BLaER1 treated with 17β-estradiol and CSF1 and Interleukin-3, amounts not matched to agents 10 nM and 100 nM (cell line): Measurements from ENCODE around the gene OAS1.

Experiments
- H3K27ac ChIP-seq, 11 experiments: shearing (Covaris generic); formaldehyde crosslinking; 2 replicates each; pipeline ENCODE4 v1.8.1; 2022
- H3K27me3 ChIP-seq, 11 experiments: shearing (Covaris generic); formaldehyde crosslinking; 2 replicates each; pipeline ENCODE4 v1.8.1; 2022
- H3K36me3 ChIP-seq, 11 experiments: shearing (Covaris generic); formaldehyde crosslinking; 2 replicates each; pipeline ENCODE4 v1.8.1; 2022
- H3K4me1 ChIP-seq, 10 experiments: shearing (Covaris generic); formaldehyde crosslinking; 2 replicates each; pipeline ENCODE4 v1.8.1; 2022
- H3K4me2 ChIP-seq, 11 experiments: shearing (Covaris generic); formaldehyde crosslinking; 2 replicates each; pipeline ENCODE4 v1.8.1; 2022
- H3K4me3 ChIP-seq, 10 experiments: shearing (Covaris generic); formaldehyde crosslinking; 2 replicates each; pipeline ENCODE4 v1.8.1; 2022
- H3K9ac ChIP-seq, 11 experiments: shearing (Covaris generic); formaldehyde crosslinking; 2 replicates each; pipeline ENCODE4 v1.8.1; 2022
- H3K9me3 ChIP-seq, 11 experiments: shearing (Covaris generic); formaldehyde crosslinking; replicated peaks in 1 of 11; 2 replicates each; pipeline ENCODE4 v1.8.1; 2022
- H4K20me1 ChIP-seq, 11 experiments: shearing (Covaris generic); formaldehyde crosslinking; 2 replicates each; pipeline ENCODE4 v1.8.1; 2022
- Cebpa-rat ChIP-seq, 11 experiments: shearing (Covaris generic); IDR thresholded peaks; 2 replicates each; pipeline ENCODE4 v1.8.1; 2022

The OAS1 gene

DNA sequence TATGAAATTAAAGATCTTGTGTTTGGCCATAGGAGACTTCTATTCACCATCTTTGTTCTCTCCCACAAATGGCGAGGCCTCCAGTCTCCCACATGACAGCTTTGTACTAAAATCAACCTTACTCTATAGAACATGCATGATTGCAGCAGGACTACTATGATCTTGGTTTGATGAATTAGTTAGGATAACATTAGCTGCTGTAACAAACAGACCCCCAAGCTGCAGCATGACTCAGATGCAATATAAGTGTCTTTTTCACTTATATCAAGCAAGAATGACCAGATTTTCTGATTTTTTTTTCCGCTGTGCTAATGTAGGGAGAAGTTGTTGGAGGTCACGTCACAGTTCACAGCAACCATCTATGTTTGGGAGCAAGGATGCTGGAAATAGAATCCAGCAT is 20.7 kb downstream of the OAS1 start:
- Histone ChIP-seq H3K4me3 (no peak overlapping the region), H3K9me3 (peaks cover 5 to 26% (median 17%) of the 10 kb centered on the region in 11 experiments; a peak in 19 of 22 replicates), H3K36me3 (peaks cover 0 to 12% (median 0%) of the 10 kb centered on the region in 11 experiments; a peak in 1 of 22 replicates), H3K9ac (no peak overlapping the region), H4K20me1 (no peaks in the 10 kb centered on the region), H3K4me1 (peaks cover 0 to 11% (median 5%) of the 10 kb centered on the region in 10 experiments; a peak in 6 of 20 replicates), H3K27ac (no peak overlapping the region), H3K27me3 (no peaks in the 10 kb centered on the region), H3K4me2 (no peak overlapping the region)
- TF ChIP-seq Cebpa-rat (IDR thresholded peaks at IDR 0.05), result no peak

DNA sequence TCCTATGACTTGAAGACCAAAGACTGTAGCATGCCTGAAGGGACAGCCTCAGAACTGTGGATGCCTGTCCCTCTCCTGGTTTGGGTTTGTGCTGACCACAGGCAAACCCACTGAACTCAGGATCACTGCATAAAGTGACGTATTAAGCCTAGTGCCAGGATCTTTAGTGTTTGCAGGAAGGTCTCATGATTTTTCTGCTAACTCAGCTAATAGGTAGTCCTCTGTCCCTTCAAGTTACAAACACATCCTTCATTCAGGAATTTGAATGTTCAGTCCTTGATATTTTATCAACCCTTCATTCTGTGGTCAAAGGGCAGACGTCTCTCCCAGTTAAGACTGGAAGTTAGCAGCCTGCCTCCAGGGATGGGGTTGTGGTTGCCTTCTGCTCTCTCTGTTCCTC is 21.2 kb downstream of the OAS1 start:
- Histone ChIP-seq H3K4me3 (no peak overlapping the region), H3K4me1 (peaks cover 0 to 11% (median 5%) of the 10 kb centered on the region in 10 experiments; a peak in 6 of 20 replicates), H3K9ac (no peak overlapping the region), H3K36me3 (peaks cover 0 to 12% (median 0%) of the 10 kb centered on the region in 11 experiments; a peak in 1 of 22 replicates), H3K27me3 (no peaks in the 10 kb centered on the region), H3K27ac (no peak overlapping the region), H3K4me2 (no peak overlapping the region), H4K20me1 (no peaks in the 10 kb centered on the region), H3K9me3 (peaks cover 5 to 26% (median 17%) of the 10 kb centered on the region in 11 experiments; a peak in 19 of 22 replicates)
- no peak for TF ChIP-seq Cebpa-rat (IDR thresholded peaks at IDR 0.05)

DNA sequence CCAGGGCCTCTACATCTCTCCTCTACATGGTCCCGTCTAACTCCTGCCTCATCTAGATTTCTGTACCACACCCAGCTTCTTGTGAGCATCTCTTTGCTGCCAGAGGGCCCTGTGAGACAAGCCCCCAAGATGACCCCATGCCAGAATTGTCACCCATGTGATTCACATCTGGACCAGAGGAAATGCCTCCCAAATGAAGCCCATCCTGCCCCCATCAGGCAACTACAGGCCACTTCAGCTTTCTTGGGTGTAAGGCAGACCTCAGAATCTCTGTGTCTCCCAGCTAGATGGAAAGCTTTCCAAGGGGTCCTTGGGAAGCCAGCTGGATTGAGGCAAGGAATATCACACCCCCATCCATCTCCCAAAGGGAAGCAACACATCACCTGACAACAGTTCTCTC is 22.2 kb downstream of the OAS1 start:
- Histone ChIP-seq H3K9ac (no peak overlapping the region), H3K4me3 (no peak overlapping the region), H3K27me3 (no peaks in the 10 kb centered on the region), H3K36me3 (peaks cover 0 to 12% (median 0%) of the 10 kb centered on the region in 11 experiments; a peak in 1 of 22 replicates), H3K4me2 (no peak overlapping the region), H3K9me3 (peaks cover 5 to 26% (median 17%) of the 10 kb centered on the region in 11 experiments; a peak in 19 of 22 replicates), H4K20me1 (no peaks in the 10 kb centered on the region), H3K27ac (no peak overlapping the region), H3K4me1 (peaks cover 0 to 11% (median 5%) of the 10 kb centered on the region in 10 experiments; a peak in 6 of 20 replicates)
- no peak for TF ChIP-seq Cebpa-rat (IDR thresholded peaks at IDR 0.05)

DNA sequence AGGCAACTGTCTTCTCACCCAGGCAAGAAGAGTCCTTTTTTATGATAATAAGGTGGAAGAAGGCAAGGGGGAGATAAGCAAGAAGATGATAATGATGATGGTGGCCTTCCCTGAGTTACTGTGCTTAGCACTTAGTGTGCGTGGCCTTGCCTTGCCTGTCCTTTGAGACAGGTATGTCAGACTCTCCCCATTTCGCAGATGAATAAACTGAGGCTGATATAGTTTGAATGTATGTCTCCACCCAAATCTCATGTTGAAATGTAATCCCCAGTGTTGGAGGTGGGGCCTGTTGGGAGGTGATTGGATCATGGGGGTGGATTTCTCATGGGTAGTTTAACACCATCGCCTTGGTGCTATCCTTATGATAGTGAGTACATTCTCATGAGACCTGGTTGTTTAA is 23.0 kb downstream of the OAS1 start:
- H3K4me2 ChIP-seq, result no peak overlapping the region
- H3K27me3 ChIP-seq, result no peaks in the 10 kb centered on the region
- peaks cover 0 to 10% (median 5%) of the 10 kb centered on the region in 10 experiments; a peak in 6 of 20 replicates for H3K4me1 ChIP-seq
- H3K4me3 ChIP-seq, result no peak overlapping the region
- H3K9ac ChIP-seq, result no peak overlapping the region
- no peak overlapping the region for H3K27ac ChIP-seq
- H4K20me1 ChIP-seq, result no peaks in the 10 kb centered on the region
- no peak for TF ChIP-seq Cebpa-rat (IDR thresholded peaks at IDR 0.05)
- H3K9me3 ChIP-seq, result peaks cover 5 to 26% (median 17%) of the 10 kb centered on the region in 11 experiments; a peak in 19 of 22 replicates
- peaks cover 0 to 12% (median 0%) of the 10 kb centered on the region in 11 experiments; a peak in 1 of 22 replicates for H3K36me3 ChIP-seq

DNA sequence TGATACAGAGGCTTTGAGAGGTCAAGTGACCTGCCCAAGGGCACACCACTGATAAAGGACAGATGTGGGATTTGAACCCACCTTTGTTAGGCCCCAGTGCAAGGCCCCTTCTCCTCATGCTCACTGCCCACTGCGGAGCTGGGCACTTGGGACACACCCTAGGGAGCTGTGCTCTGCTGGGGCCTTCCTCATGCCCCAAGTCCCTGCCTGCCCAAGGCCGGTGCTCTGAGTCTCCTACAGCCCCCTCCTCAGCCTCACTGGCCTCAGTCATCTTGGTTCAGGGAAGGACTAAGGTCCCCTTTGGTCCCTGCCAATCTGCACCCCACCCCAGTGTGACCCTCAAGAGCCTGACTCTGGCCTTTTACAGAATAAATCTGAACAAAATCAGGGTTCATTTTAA is 23.6 kb downstream of the OAS1 start:
- Histone ChIP-seq H3K9ac (no peak overlapping the region), H3K36me3 (peaks cover 0 to 12% (median 0%) of the 10 kb centered on the region in 11 experiments; a peak in 1 of 22 replicates), H3K4me3 (no peak overlapping the region), H3K9me3 (peaks cover 5 to 26% (median 17%) of the 10 kb centered on the region in 11 experiments; a peak in 19 of 22 replicates), H3K4me1 (peaks cover 0 to 4% (median under 1%) of the 10 kb centered on the region in 10 experiments; a peak in 4 of 20 replicates), H3K4me2 (no peak overlapping the region), H3K27ac (no peak overlapping the region), H4K20me1 (no peaks in the 10 kb centered on the region), H3K27me3 (no peaks in the 10 kb centered on the region)
- TF ChIP-seq Cebpa-rat (IDR thresholded peaks at IDR 0.05), result no peak

DNA sequence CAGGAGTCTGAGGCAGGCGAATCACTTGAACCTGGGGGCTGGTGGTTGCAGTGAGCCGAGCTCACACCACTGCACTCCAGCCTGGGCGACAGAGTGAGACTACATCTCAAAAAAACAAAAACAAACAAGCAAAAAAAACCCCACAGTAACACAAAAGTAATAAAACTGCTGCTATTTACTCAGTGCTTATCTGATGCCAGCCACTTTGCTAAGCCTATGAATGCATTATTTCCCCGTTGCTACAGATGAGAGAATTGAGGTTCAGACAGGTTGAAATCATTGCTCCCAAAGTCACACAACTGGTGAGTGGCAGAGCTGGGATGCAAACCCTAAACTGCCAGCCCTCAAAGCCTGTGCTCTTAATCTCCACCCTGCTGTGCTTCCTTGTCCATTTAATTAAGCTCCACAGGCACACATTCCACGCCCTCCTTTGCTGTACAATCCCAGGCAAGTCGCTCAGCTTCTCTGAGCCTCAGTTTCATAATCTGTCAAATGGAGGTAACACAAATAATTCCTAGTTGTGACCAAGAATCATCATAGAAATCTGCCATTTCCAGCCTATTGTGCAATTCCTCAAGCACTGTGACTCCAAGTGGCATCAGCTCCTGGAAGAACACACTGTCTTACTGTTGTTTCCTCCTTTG is 25.8 kb downstream of the OAS1 start:
- peak in 1 of 11 experiments; percentile 37; a peak in 1 of 22 replicates for TF ChIP-seq Cebpa-rat (IDR thresholded peaks at IDR 0.05)

DNA sequence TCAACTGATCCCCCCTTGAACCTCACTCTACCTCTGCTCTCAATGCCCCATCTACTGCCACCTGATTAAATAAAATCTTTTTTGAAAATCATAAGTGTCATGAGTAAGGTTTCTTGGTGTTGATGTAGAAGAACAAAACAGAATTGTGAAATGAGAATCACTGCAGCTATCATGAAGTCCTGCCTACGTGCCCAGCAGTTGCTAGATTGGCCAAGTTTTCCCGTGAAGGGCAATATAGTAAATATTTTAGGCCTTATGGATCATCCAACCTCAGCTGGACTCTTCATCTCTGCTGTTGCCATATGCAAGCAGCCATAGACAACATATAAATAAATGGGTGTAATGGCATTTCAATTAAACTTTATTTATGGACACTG is 26.4 kb downstream of the OAS1 start:
- no peaks in the 10 kb centered on the region for H3K27me3 ChIP-seq
- 0 out of 22 replicates have a peak, but pooled peaks cover 0 to 7% (median 0%) of the 10 kb centered on the region in 11 experiments for H3K36me3 ChIP-seq
- no peaks in the 10 kb centered on the region for H4K20me1 ChIP-seq
- no peak overlapping the region for H3K9ac ChIP-seq
- H3K4me1 ChIP-seq, result peaks cover 0 to 4% (median under 1%) of the 10 kb centered on the region in 10 experiments; a peak in 7 of 20 replicates
- H3K4me2 ChIP-seq, result no peak overlapping the region
- no peak for TF ChIP-seq Cebpa-rat (IDR thresholded peaks at IDR 0.05)
- H3K4me3 ChIP-seq, result no peak overlapping the region
- H3K9me3 ChIP-seq, result peaks cover 0 to 9% (median 5%) of the 10 kb centered on the region in 11 experiments; a peak in 10 of 22 replicates
- no peak overlapping the region for H3K27ac ChIP-seq

More for the DNA sequence above, 25.8 kb downstream of the OAS1 start:
- Histone ChIP-seq H3K4me1 (no peaks in the 10 kb centered on the region), H3K27me3 (no peaks in the 10 kb centered on the region), H3K9me3 (peaks cover 0 to 14% (median 10%) of the 10 kb centered on the region in 11 experiments; a peak in 15 of 22 replicates), H3K4me3 (no peak overlapping the region), H3K4me2 (no peak overlapping the region), H3K27ac (no peak overlapping the region), H4K20me1 (no peaks in the 10 kb centered on the region), H3K9ac (no peak overlapping the region), H3K36me3 (0 out of 22 replicates have a peak, but pooled peaks cover 0 to 8% (median 0%) of the 10 kb centered on the region in 11 experiments)

DNA sequence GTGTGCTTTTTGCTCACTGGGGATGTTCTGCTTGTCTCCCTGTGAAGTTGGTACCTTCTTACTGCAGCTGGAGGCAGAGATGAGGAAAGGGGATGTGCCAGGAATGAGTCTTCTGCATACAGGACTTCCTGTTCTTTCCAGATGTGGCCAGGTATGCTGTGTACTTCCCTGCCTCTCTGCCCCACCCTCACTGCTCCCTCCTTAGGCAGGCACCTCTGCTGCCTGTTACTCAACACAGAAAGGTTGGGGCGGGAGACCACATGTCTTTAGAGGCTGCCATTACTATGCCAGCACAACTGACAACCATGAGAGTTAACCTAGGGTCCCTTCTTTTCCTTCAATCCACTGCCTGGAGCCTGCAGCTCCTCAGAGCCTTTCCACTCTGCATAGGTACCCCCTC is 29.5 kb downstream of the OAS1 start:
- no peak overlapping the region for H3K27ac ChIP-seq
- H3K9ac ChIP-seq, result no peak overlapping the region
- H3K4me3 ChIP-seq, result no peak overlapping the region
- no peaks in the 10 kb centered on the region for H3K27me3 ChIP-seq
- H4K20me1 ChIP-seq, result no peaks in the 10 kb centered on the region
- TF ChIP-seq Cebpa-rat (IDR thresholded peaks at IDR 0.05), result no peak
- H3K9me3 ChIP-seq, result no peaks in the 10 kb centered on the region
- H3K4me1 ChIP-seq, result peaks cover 22 to 30% (median 27%) of the 10 kb centered on the region in 10 experiments
- no peak overlapping the region for H3K4me2 ChIP-seq
- no peaks in the 10 kb centered on the region for H3K36me3 ChIP-seq

DNA sequence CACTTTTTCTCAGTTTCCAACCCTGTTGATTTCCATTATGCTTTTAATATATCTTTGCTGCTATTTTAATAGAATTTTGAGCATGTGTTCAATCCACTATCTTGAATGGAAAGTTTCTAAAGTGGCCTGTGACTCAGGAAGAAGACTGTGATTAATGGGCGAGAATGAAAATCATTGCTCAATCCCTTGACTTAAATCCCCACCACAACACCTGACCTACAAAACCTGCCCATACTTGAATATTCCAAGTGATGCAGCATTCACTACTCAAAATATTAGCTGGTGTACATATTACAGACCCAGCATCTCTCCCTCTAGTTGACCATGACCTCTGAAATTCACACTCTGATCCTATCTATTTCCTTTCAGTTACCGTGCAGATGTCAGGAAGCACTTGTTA is 30.2 kb downstream of the OAS1 start:
- Histone ChIP-seq H3K4me1 (peaks cover 22 to 30% (median 27%) of the 10 kb centered on the region in 10 experiments), H3K9ac (no peak overlapping the region), H3K9me3 (no peaks in the 10 kb centered on the region), H3K27me3 (no peaks in the 10 kb centered on the region), H4K20me1 (no peaks in the 10 kb centered on the region), H3K27ac (no peak overlapping the region), H3K36me3 (peaks cover 0 to 5% (median 0%) of the 10 kb centered on the region in 11 experiments; a peak in 4 of 22 replicates), H3K4me2 (no peak overlapping the region), H3K4me3 (no peak overlapping the region)
- TF ChIP-seq Cebpa-rat (IDR thresholded peaks at IDR 0.05), result no peak
